ENCODE results near the gene TRIM61. TPM values are rescaled to one million over a fixed set of nuclear protein-coding genes. Genes with fewer than 3 reads are reported as not detected.
"Not testable (repeated sequence)": the region's sequence is repeated elsewhere in the genome, so short reads cannot be mapped to it uniquely, and the experiment has no call there.

Gene TRIM61
- polyA plus RNA-seq (ENCODE audit: insufficient read length), result 5.1 TPM
- long read RNA-seq, donor 1, result 0 reads
- long read RNA-seq, donor 2, result 0 reads
- long read RNA-seq, donor 3, result 0 reads
- long read RNA-seq, donor 4, result 0 reads
- long read RNA-seq, donor 5, partial matches to known transcripts, result 79 of 79 reads
- long read RNA-seq, donor 5, other reads (novel, unspliced or antisense), result 0 of 79 reads
- long read RNA-seq, donor 6, result 0 reads
- long read RNA-seq, donor 7, partial matches to known transcripts, result 5 of 5 reads
- long read RNA-seq, donor 7, other reads (novel, unspliced or antisense), result 0 of 5 reads
- long read RNA-seq, donor 8, partial matches to known transcripts, result 6 of 6 reads
- long read RNA-seq, donor 8, other reads (novel, unspliced or antisense), result 0 of 6 reads

GRCh38 chr4:164977243-164978164 is at the start of gene TRIM61:
TRIM61 (minus strand) TSS chr4:164977657; CDS start chr4:164970002, 7,655 bp downstream.
- DNase-seq, result no peak

GRCh38 chr4:165025782-165026181 is 48.3 kb upstream of the TRIM61 start:
- not testable (repeated sequence) for DNase-seq

- DNase-seq, result not testable (repeated sequence)
Observed at GRCh38 chr4:165019995-165020394, 42.5 kb upstream of the TRIM61 start.

GRCh38 chr4:165016971-165017370 is 39.5 kb upstream of the TRIM61 start:
- DNase-seq, result no peak

- no peak for DNase-seq
Observed at GRCh38 chr4:165013691-165014090, 36.2 kb upstream of the TRIM61 start.

- DNase-seq, result no peak
Observed at GRCh38 chr4:165011403-165011802, 33.9 kb upstream of the TRIM61 start.

GRCh38 chr4:165010991-165011390 is 33.5 kb upstream of the TRIM61 start:
- no peak for DNase-seq

- no peak for DNase-seq
Observed at GRCh38 chr4:165010487-165010886, 33.0 kb upstream of the TRIM61 start.

- DNase-seq, result no peak
Observed at GRCh38 chr4:165009493-165010227, 32.2 kb upstream of the TRIM61 start.

- DNase-seq, result no peak
Observed at GRCh38 chr4:165006886-165007285, 29.4 kb upstream of the TRIM61 start.

- peak; percentile 46 for DNase-seq
Observed at GRCh38 chr4:165006456-165006855, 29.0 kb upstream of the TRIM61 start.

GRCh38 chr4:165005352-165005925 is 28.0 kb upstream of the TRIM61 start:
- no peak for DNase-seq

- not testable (repeated sequence) for DNase-seq
Observed at GRCh38 chr4:165001957-165002356, 24.5 kb upstream of the TRIM61 start.

GRCh38 chr4:164998526-164999080 is 21.1 kb upstream of the TRIM61 start:
- not testable (repeated sequence) for DNase-seq

- no peak for DNase-seq
Observed at GRCh38 chr4:164997941-164998340, 20.5 kb upstream of the TRIM61 start.

GRCh38 chr4:164997324-164997723 is 19.9 kb upstream of the TRIM61 start:
- DNase-seq, result no peak

GRCh38 chr4:164996123-164996522 is 18.7 kb upstream of the TRIM61 start:
- DNase-seq, result not testable (repeated sequence)

GRCh38 chr4:164990786-164991185 is 13.3 kb upstream of the TRIM61 start:
- DNase-seq, result not testable (repeated sequence)

GRCh38 chr4:164989471-164989870 is 12.0 kb upstream of the TRIM61 start:
- no peak for DNase-seq

- not testable (repeated sequence) for DNase-seq
Observed at GRCh38 chr4:164971929-164972328, 5.5 kb downstream of the TRIM61 start.

- DNase-seq, result no peak
Observed at GRCh38 chr4:164959896-164960295, 17.6 kb downstream of the TRIM61 start.

Measured in left kidney (tissue), 8 donors.